ENCODE results near the gene MRPS10. TPM values are rescaled to one million over a fixed set of nuclear protein-coding genes. Genes with fewer than 3 reads are reported as not detected.

Gene MRPS10
- total RNA-seq, 1 donor from 2014 or later, result 39.6 TPM

- Mint-ChIP-seq H3K36me3 (ENCODE audit: low read depth) (peaks cover 43% of the 10 kb centered on the region), H3K9me3 (no peaks in the 10 kb centered on the region), H3K4me3 (ENCODE audit: low read depth) (no peak overlapping the region), H3K4me1 (ENCODE audit: low read depth) (peaks cover 1% of the 10 kb centered on the region), H3K27ac (no peak overlapping the region), H3K27me3 (ENCODE audit: low read depth) (no peaks in the 10 kb centered on the region)
- intact Hi-C loops (cut with micrococcal nuclease), result no loop called here
- DNase-seq (ENCODE audit: low spot score), result no peak
Observed at GRCh38 chr6:42232035-42232434, 14.4 kb upstream of the MRPS10 start.

- no peaks in the 10 kb centered on the region for H3K9me3 Mint-ChIP-seq
- H3K4me1 Mint-ChIP-seq (ENCODE audit: low read depth), result peaks cover 2% of the 10 kb centered on the region
Observed at GRCh38 chr6:42230345-42231321, 13.0 kb upstream of the MRPS10 start.

GRCh38 chr6:42229506-42230119 is 12.0 kb upstream of the MRPS10 start:
- no peaks in the 10 kb centered on the region for H3K9me3 Mint-ChIP-seq
- DNase-seq (ENCODE audit: low spot score), result no peak
- H3K4me3 Mint-ChIP-seq (ENCODE audit: low read depth), result no peak overlapping the region
- H3K4me1 Mint-ChIP-seq (ENCODE audit: low read depth), result peaks cover 3% of the 10 kb centered on the region
- peak overlapping the region; percentile 11 for H3K27ac Mint-ChIP-seq
- H3K36me3 Mint-ChIP-seq (ENCODE audit: low read depth), result peaks cover 29% of the 10 kb centered on the region
- intact Hi-C loops (cut with micrococcal nuclease), result no loop called here
- no peaks in the 10 kb centered on the region for H3K27me3 Mint-ChIP-seq (ENCODE audit: low read depth)

More at GRCh38 chr6:42230345-42231321, 13.0 kb upstream of the MRPS10 start:
- H3K36me3 Mint-ChIP-seq (ENCODE audit: low read depth), result peaks cover 35% of the 10 kb centered on the region
- no peaks in the 10 kb centered on the region for H3K27me3 Mint-ChIP-seq (ENCODE audit: low read depth)
- H3K4me3 Mint-ChIP-seq (ENCODE audit: low read depth), result no peak overlapping the region
- intact Hi-C loops (cut with micrococcal nuclease), result no loop called here
- no peak for DNase-seq (ENCODE audit: low spot score)
- H3K27ac Mint-ChIP-seq, result no peak overlapping the region

GRCh38 chr6:42228305-42228704 is 10.6 kb upstream of the MRPS10 start:
- H3K27ac Mint-ChIP-seq, result no peak overlapping the region
- no peaks in the 10 kb centered on the region for H3K9me3 Mint-ChIP-seq
- H3K36me3 Mint-ChIP-seq (ENCODE audit: low read depth), result peaks cover 28% of the 10 kb centered on the region
- H3K4me1 Mint-ChIP-seq (ENCODE audit: low read depth), result peaks cover 9% of the 10 kb centered on the region
- intact Hi-C loops (cut with micrococcal nuclease), result no loop called here
- H3K4me3 Mint-ChIP-seq (ENCODE audit: low read depth), result no peak overlapping the region
- no peak for DNase-seq (ENCODE audit: low spot score)
- no peaks in the 10 kb centered on the region for H3K27me3 Mint-ChIP-seq (ENCODE audit: low read depth)

- intact Hi-C loops (cut with micrococcal nuclease), result no loop called here
- Mint-ChIP-seq H3K4me1 (ENCODE audit: low read depth) (peaks cover 9% of the 10 kb centered on the region), H3K27me3 (ENCODE audit: low read depth) (no peaks in the 10 kb centered on the region), H3K36me3 (ENCODE audit: low read depth) (peaks cover 28% of the 10 kb centered on the region), H3K9me3 (no peaks in the 10 kb centered on the region), H3K4me3 (ENCODE audit: low read depth) (no peak overlapping the region), H3K27ac (no peak overlapping the region)
- no peak for DNase-seq (ENCODE audit: low spot score)
Observed at GRCh38 chr6:42227173-42227850, 9.7 kb upstream of the MRPS10 start.

GRCh38 chr6:42226645-42227143 is 9.0 kb upstream of the MRPS10 start:
- H3K27ac Mint-ChIP-seq, result no peak overlapping the region
- peaks cover 22% of the 10 kb centered on the region for H3K36me3 Mint-ChIP-seq (ENCODE audit: low read depth)
- no peaks in the 10 kb centered on the region for H3K27me3 Mint-ChIP-seq (ENCODE audit: low read depth)
- peaks cover 9% of the 10 kb centered on the region for H3K4me1 Mint-ChIP-seq (ENCODE audit: low read depth)
- H3K9me3 Mint-ChIP-seq, result no peaks in the 10 kb centered on the region
- DNase-seq (ENCODE audit: low spot score), result no peak
- H3K4me3 Mint-ChIP-seq (ENCODE audit: low read depth), result no peak overlapping the region
- intact Hi-C loops (cut with micrococcal nuclease), result no loop called here

GRCh38 chr6:42226161-42226611 is 8.5 kb upstream of the MRPS10 start:
- H3K36me3 Mint-ChIP-seq (ENCODE audit: low read depth), result peaks cover 22% of the 10 kb centered on the region
- no peaks in the 10 kb centered on the region for H3K27me3 Mint-ChIP-seq (ENCODE audit: low read depth)
- peaks cover 9% of the 10 kb centered on the region for H3K4me1 Mint-ChIP-seq (ENCODE audit: low read depth)
- no peak for DNase-seq (ENCODE audit: low spot score)
- H3K9me3 Mint-ChIP-seq, result no peaks in the 10 kb centered on the region
- no peak overlapping the region for H3K4me3 Mint-ChIP-seq (ENCODE audit: low read depth)
- intact Hi-C loops (cut with micrococcal nuclease), result no loop called here
- H3K27ac Mint-ChIP-seq, result no peak overlapping the region

GRCh38 chr6:42225419-42225818 is 7.8 kb upstream of the MRPS10 start:
- H3K4me3 Mint-ChIP-seq (ENCODE audit: low read depth), result no peak overlapping the region
- intact Hi-C loops (cut with micrococcal nuclease), result no loop called here
- H3K27ac Mint-ChIP-seq, result no peak overlapping the region
- peaks cover 22% of the 10 kb centered on the region for H3K36me3 Mint-ChIP-seq (ENCODE audit: low read depth)
- no peaks in the 10 kb centered on the region for H3K9me3 Mint-ChIP-seq
- H3K27me3 Mint-ChIP-seq (ENCODE audit: low read depth), result no peaks in the 10 kb centered on the region
- DNase-seq (ENCODE audit: low spot score), result no peak
- peaks cover 9% of the 10 kb centered on the region for H3K4me1 Mint-ChIP-seq (ENCODE audit: low read depth)

GRCh38 chr6:42225029-42225339 is 7.3 kb upstream of the MRPS10 start:
- intact Hi-C loops (cut with micrococcal nuclease), result no loop called here
- no peak for DNase-seq (ENCODE audit: low spot score)
- Mint-ChIP-seq H3K9me3 (no peaks in the 10 kb centered on the region), H3K36me3 (ENCODE audit: low read depth) (peaks cover 19% of the 10 kb centered on the region), H3K4me1 (ENCODE audit: low read depth) (peaks cover 8% of the 10 kb centered on the region), H3K27ac (no peak overlapping the region), H3K4me3 (ENCODE audit: low read depth) (no peak overlapping the region), H3K27me3 (ENCODE audit: low read depth) (no peaks in the 10 kb centered on the region)

GRCh38 chr6:42224222-42225028 is 6.8 kb upstream of the MRPS10 start:
- Mint-ChIP-seq H3K27me3 (ENCODE audit: low read depth) (no peaks in the 10 kb centered on the region), H3K36me3 (ENCODE audit: low read depth) (peaks cover 18% of the 10 kb centered on the region), H3K9me3 (no peaks in the 10 kb centered on the region), H3K27ac (peak overlapping the region; percentile 68), H3K4me1 (ENCODE audit: low read depth) (peaks cover 8% of the 10 kb centered on the region), H3K4me3 (ENCODE audit: low read depth) (no peak overlapping the region)
- intact Hi-C loops (cut with micrococcal nuclease), result no loop called here
- no peak for DNase-seq (ENCODE audit: low spot score)

- H3K4me1 Mint-ChIP-seq (ENCODE audit: low read depth), result peaks cover 11% of the 10 kb centered on the region
- no peaks in the 10 kb centered on the region for H3K9me3 Mint-ChIP-seq
- no peaks in the 10 kb centered on the region for H3K27me3 Mint-ChIP-seq (ENCODE audit: low read depth)
- DNase-seq (ENCODE audit: low spot score), result no peak
- H3K36me3 Mint-ChIP-seq (ENCODE audit: low read depth), result peaks cover 8% of the 10 kb centered on the region
- intact Hi-C loops (cut with micrococcal nuclease), result no loop called here
- no peak overlapping the region for H3K27ac Mint-ChIP-seq
- H3K4me3 Mint-ChIP-seq (ENCODE audit: low read depth), result no peak overlapping the region
Observed at GRCh38 chr6:42222448-42222847, 4.8 kb upstream of the MRPS10 start.

- Mint-ChIP-seq H3K27ac (no peak overlapping the region), H3K36me3 (ENCODE audit: low read depth) (peaks cover 10% of the 10 kb centered on the region), H3K4me3 (ENCODE audit: low read depth) (no peak overlapping the region), H3K27me3 (ENCODE audit: low read depth) (no peaks in the 10 kb centered on the region), H3K4me1 (ENCODE audit: low read depth) (peaks cover 15% of the 10 kb centered on the region), H3K9me3 (no peaks in the 10 kb centered on the region)
- intact Hi-C loops (cut with micrococcal nuclease), result no loop called here
- DNase-seq (ENCODE audit: low spot score), result no peak
Observed at GRCh38 chr6:42221546-42221945, 3.9 kb upstream of the MRPS10 start.

All from activated T-helper 2 cell treated with anti-CD3 and anti-CD28 coated beads, Interferon-gamma antibody, Interleukin-2, Interleukin-4, amounts not matched to agents 10 μg/mL and 5 μg/mL and 100 μg/mL, durations not matched to agents 14 hours and 24 hours and 36 hours (primary cell).